HG03354 (cell line): Measurements from ENCODE around the gene MAGEB1.

ENCODE experiments used
- ATAC-seq: cut with Tn5 transposase; IDR thresholded peaks from one replicate; pipeline ENCODE4 v1.9.1; 2021; ENCODE audit warnings: mild to moderate bottlenecking; ENCODE audit not compliant: unreplicated experiment, poor library complexity, severe bottlenecking

The MAGEB1 gene

DNA sequence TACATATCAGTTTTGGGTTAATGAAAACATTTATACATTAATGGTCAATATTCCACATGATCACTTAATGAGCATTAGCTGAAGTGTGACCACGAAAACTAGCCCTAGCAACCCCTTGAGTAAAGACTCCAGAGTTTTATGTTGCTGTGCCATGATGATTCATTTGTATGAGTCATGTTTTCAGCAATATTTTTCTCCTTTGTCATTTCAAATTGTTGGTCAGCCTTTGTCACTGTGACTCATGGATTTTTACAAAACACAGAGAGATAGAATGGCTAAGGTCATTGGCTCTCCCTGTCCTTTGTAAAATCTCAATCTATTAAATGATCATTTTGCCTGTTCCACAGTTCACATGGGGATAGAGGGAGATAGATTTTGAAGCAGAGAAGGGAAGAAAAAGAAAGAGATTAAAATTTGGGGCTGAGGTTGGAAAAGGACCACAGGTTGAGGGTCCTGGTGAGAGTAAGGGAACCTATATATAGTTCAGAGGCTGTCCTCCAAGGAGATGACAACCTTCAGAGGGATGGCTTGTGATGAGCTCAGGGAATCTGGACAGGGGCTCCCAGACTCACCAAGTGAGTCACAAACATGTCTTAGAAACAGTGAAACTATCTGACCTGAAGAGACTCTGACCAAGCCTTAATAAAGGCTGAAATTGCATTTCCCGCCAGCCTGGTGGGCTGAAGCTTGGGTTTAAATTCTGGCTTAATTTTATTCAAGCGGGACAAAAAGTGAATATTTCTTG is 36.7 kb downstream of the MAGEB1 start:
- peak; percentile 64 for ATAC-seq

DNA sequence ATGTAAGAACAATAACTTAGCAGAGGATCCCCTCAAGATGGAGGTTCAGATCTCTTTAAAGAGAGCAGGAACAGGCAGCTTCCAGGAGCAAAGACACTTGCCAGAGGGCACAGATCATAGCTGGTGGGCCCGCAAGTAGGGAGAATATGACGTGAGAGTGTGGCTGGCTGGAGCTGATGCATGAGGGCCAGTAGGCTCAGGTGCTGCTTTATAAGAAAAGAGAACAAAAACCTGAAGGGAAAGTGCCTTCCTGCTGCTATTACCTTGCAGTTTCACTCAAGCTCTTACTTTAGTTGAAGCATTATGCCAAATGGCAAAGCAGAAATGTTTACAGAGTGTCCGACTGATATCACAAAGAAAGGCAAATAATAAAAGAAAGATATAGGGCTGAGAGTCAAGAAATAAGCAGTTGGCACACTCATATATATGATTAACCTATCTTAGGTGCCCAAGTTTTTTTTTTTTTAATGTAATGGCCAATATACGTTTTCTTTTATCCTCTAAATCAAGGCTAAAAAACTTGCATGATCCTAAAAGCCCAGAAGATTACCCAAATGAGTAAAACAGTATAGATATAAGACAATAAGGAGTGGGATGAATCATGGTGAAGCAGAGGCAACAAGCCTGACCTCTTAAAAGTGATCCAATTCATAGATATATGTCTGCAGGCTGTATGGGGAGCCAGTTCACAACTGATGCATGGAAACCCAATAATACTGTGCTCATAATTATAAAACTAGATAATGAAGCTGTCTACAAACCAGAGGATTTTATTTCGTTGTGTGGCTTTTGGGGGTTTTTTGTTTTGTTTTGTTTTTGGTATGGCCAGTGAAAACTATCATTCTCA is 49.7 kb downstream of the MAGEB1 start:
- ATAC-seq: peak; percentile 55

GRCh38 chrX:30301208-30301607 is 54.3 kb downstream of the MAGEB1 start:
- no peak for ATAC-seq
